G401 (cell line): ENCODE data around the gene GMPPA. TPM values are rescaled to one million over a fixed set of nuclear protein-coding genes. Genes with fewer than 3 reads are reported as not detected.

ENCODE experiments used
- DNase-seq: peaks from one replicate; pipeline ENCODE4 v3.0.0-alpha.2; 2015; ENCODE audit warnings: low spot score
- in situ Hi-C: cut with HindIII; loops from 2 replicates; pipeline ENCODE4 v1.10.0; 2016; ENCODE audit warnings: low sequenced_read_pairs, mixed read lengths
- total RNA-seq: library from RNA; depleted of rRNA; stranded (reverse); fragments of >200 nt; shearing (Covaris generic); gene quantifications from 2 replicates; pipeline ENCODE4 v1.2.3, GENCODE V29; 2014

GMPPA gene
- total RNA-seq, 1 experiment from 2014 or later: 62.3 TPM

- in situ Hi-C loops: no loop called here
- no peak for DNase-seq
Observed at GRCh38 chr2:219531639-219532377, 33.1 kb downstream of the GMPPA start.

GRCh38 chr2:219532378-219532649 lies 33.6 kb downstream of the GMPPA start:
- in situ Hi-C loops: no loop called here
- DNase-seq: no peak

GRCh38 chr2:219533930-219534661 lies 35.4 kb downstream of the GMPPA start:
- in situ Hi-C loops: no loop called here

DNA sequence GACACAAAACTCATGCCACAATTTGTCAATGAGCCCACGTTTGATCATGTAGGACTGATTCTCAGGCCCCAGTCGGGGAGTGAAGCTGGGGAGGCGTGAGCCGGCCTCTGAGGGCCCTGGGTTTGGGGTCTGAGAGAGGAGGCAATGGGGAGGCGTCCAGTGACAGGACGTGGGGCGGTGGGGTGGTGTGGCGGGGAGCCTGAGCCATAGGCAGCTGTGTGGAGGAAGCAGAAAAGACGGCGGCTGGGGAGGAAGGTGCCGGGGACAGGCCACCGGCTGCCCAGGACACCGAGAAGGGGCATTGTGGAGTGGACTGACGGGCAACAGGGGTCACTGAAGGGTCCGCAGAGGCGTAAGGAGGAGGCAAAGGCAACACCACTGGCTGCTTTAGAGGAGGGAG lies 37.7 kb downstream of the GMPPA start:
- no peak for DNase-seq
- in situ Hi-C loops: no loop called here

More at GRCh38 chr2:219533930-219534661, 35.4 kb downstream of the GMPPA start:
- DNase-seq: peak; percentile 71

GRCh38 chr2:219536967-219537366 lies 38.3 kb downstream of the GMPPA start:
- no peak for DNase-seq
- in situ Hi-C loops: no loop called here

DNA sequence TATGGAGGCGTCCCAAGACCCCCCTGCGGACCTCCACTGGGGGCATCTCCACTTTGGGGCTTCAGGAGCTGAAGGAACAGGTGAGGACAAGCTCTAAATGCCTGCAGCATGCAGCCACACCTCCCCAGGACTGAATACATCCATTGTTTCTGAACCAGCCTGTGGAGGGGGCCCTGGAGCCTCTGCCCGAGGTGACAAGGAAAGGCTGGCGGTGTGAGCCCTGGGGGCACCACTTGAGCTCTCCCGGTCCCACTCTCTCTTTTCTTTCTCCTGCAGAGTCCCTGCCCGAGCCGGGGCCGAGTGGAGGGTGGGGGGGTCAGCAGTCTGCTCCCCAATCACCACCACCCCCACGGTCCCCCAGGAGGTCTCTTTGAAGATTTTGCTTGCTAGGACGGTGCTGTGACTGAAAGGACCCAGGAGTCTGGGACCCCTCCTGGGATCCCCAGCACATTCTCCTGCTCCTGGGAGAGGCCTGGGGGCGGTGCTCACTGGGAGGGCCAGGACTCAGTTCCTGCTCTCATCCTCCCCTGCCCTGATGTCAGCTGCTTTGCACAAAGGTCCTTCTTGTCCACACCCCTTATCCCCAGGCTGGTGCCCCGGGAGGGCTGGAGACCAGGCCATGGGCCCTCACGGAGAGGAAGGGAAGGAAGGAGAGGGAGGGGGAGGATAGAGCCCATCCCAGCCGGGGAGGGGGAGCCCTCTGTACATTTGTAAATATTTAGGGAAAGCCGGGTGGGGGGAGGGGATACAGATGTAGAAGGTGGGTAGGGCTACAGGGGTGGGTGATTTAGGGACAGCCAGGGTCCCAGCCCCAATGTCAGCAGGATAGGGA lies 39.2 kb downstream of the GMPPA start:
- in situ Hi-C loops: no loop called here
- DNase-seq: no peak

DNA sequence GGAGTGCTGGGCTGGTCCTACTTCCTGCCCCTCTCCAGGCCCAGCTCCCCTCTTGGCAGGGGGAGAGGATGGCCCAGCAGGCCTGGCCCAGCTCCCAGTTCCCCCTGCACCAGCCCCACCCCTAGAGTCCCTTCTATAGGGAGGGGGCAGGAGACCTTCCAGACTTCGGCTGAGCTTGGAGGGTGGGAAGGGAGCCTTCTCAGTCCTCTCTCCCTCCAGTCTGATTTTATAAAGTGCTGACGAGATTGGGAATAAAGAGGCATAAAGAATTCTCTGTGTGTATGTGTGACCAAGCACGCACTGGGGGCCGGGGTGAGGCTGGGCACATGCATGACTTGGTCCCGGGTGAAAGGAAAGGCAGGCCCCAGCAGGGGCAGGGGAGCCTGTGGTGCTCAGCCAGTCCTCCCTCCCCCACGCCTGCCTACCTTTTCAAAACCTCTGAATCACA lies 39.8 kb downstream of the GMPPA start:
- DNase-seq: no peak
- in situ Hi-C loops: no loop called here

- in situ Hi-C loops: no loop called here
- DNase-seq: no peak
Observed at GRCh38 chr2:219538956-219539788, 40.5 kb downstream of the GMPPA start.

- DNase-seq: no peak
- in situ Hi-C loops: no loop called here
Observed at GRCh38 chr2:219539926-219540678, 41.4 kb downstream of the GMPPA start.

GRCh38 chr2:219540784-219541504 lies 42.3 kb downstream of the GMPPA start:
- in situ Hi-C loops: no loop called here
- DNase-seq: no peak

- in situ Hi-C loops: no loop called here
- DNase-seq: peak; percentile 83
Observed at GRCh38 chr2:219541611-219542180, 43.0 kb downstream of the GMPPA start.

DNA sequence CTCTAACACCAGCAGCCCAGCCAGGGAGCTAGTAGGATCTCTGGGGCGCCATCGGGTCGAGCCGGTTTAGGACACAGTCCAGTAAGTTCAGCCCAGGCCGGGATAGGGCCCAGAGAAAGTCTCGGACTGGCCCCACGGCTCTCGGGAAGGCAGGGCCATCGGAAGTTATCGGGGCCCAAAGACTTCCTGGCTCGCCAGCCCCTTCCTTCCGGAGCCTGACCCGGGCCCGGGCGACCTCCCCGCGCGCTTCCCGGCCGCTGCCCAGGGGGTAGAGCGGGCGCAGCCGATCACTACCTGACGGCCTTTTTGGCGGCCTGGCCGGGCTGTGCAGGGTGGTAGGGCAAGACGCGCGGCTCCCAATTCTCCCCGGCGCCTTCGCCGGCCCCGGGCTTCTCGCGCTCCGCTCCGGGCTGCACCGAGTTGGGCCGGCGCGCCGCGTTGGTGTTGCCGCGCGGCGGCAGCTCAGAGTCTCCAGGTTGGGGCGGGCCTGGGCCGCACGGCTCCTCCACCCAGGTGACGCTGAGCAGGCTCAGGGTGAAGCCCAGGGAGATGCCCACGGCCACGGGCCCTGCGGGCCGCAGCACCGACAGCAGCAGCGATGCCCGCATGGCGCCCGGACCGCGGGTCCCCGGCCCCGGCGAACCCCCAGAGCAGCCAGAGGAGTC lies 44.4 kb downstream of the GMPPA start:
- in situ Hi-C loops: no loop called here
- DNase-seq: peak; percentile 56

- in situ Hi-C loops: no loop called here
- DNase-seq: peak; percentile 96
Observed at GRCh38 chr2:219543596-219544358, 45.1 kb downstream of the GMPPA start, which contains the start of the genes CHPF and TMEM198. Gene CHPF (minus strand): TSS chr2:219543809. CDS start chr2:219543538, 271 bp downstream. Gene TMEM198 (plus strand): TSS chr2:219544028. CDS start chr2:219544728, 700 bp downstream.

GRCh38 chr2:219544567-219544966 lies 45.9 kb downstream of the GMPPA start:
- no peak for DNase-seq
- in situ Hi-C loops: no loop called here

DNA sequence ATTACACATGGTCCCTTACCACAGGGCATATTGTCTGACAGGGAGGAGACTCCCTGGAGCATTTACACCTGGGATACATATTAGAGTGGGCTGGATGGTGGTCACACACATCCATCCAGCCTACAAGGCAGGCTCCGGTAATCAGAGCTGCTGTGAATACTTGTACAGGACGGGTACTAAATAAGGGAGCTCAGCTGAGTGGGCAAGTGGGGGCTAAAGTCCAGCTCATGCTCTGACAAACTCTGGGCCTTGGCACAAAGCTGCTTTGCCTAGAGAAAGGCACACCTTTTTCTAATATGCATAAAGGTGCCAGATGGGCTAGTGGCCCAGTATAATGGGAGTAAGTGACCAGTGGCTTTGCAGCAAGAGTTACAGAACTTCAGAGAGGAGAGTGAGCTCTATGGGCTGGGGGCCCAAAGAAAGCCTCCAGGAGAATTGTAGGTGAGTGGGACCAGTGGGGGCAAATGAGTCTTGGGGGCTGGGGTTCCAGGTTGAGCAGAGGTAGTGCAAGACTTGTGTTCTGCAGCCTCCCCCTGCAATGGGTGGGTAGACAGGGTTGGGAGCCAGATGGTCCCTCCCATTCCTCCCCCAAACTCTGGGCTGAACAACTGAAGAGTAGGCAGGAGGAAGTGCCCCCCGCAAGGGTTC lies 46.7 kb downstream of the GMPPA start:
- in situ Hi-C loops: no loop called here
- DNase-seq: no peak

DNA sequence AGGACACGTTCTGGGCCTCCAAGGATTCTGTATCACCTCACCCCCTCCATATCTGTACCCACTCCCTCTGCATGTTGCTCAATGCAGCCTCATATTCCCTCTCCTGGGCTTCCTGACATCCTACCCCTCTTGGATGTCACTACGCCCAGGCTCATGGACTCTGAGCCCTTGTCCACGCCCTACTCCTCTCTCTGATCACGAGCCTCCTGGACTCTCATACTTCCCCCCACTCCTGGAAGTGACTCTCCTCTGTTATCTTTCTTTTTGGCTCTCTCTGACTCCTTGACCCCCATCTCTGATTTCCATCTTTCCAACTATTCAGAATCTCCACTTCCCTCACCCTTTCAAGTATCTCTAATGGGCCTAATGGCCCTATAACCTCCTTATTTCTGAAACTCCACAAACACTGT lies 47.3 kb downstream of the GMPPA start:
- in situ Hi-C loops: no loop called here
- DNase-seq: no peak
